ENCODE measurements around the gene KMT5C.

KMT5C gene

GRCh38 chr19:55362990-55363716 is 23.5 kb downstream of the KMT5C start, which contains the start of gene GARIN5B:
Gene GARIN5B, minus strand, starts transcription at chr19:55363260. Its CDS starts 194 bp downstream, at chr19:55363066.
- in situ Hi-C loops (cut with HindIII; ENCODE audit: low sequenced_read_pairs), result no loop called here

DNA sequence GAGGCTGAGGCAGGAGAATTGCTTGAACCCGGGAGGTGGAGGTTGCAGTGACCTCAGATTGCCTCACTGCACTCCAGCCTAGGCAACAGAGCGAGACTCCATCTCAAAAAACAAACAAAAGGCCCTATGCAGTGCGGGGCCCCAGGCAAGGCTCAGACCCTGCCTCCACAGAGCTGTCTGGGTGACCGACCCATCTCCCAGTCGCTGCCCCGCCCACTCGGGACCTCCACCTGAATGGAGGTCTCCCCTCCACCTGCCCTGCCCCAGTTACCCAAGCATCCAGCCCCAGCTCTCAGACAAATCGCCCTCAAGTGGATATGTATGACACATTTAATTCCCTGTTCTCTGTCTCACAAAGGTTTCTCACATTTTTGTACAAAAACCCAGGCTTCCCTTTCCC is 25.6 kb downstream of the KMT5C start:
- in situ Hi-C loops (cut with HindIII; ENCODE audit: low sequenced_read_pairs), result no loop called here

- in situ Hi-C loops (cut with HindIII; ENCODE audit: low sequenced_read_pairs), result no loop called here
Observed at GRCh38 chr19:55365964-55366363, 26.3 kb downstream of the KMT5C start.

- in situ Hi-C loops (cut with HindIII; ENCODE audit: low sequenced_read_pairs), result no loop called here
Observed at GRCh38 chr19:55366790-55367189, 27.1 kb downstream of the KMT5C start.

DNA sequence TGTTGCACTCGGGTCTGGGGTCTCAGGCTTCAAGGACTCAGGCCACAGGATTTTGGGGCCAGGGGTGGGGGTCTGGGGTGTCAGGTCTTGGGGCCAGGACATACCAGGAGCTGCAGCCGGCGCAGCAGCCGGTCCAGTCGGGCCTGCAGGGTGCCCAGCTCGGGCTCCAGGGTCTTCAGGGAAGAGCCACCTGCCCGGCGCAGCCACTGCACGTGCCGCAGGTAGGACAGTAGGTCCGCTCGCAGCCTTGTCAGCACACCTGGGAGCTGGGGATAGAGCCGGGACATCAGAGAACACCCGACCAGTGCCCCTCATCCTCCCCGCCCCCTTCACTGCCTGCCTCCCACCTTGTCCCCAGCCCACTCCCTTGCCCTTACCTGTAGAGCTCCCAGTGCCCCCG is 28.4 kb downstream of the KMT5C start:
- in situ Hi-C loops (cut with HindIII; ENCODE audit: low sequenced_read_pairs), result no loop called here

DNA sequence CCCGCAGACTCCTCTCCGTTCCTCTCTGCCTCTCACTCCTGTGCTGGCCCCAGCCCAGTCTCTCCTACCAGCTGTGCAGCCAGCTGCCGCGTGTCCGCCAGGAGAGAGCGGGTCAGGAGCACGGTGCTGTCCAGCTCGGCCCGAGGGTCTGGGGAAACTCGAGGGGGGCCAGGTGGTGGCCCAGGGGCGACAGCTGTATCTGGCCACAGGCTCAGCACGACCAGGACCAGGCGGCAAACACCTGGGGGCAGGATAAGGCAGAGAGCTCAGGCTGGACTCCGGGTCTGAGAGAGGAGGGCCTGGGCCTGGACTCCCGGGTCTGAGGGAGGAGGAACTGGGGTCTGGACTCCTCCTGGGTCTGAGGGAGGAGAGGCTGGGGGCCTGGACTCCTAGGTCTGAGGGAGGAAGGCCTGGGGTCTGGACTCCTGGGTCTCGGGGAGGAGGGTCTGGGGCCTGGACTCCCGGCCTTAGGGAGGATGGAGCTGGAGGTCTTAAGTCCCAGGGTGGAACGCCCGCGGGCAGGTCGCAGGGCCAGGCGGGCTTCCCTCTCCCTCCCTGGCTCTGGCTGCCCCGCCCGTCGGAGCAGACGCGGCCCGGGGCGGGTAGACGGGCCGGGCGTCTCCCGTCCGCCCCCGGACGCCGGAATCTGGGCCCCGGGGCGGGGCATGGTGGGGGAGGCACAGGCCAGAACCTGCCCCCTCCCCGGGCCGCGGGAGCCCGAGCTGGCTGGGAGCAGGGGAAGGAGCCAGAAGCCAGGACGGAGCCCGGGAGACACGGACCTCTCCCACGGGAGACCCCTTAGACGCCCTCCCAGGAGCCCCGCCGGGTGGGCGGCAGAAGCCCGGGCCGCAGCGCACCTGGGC is 29.3 kb downstream of the KMT5C start:
- in situ Hi-C loops (cut with HindIII; ENCODE audit: low sequenced_read_pairs), result no loop called here

DNA sequence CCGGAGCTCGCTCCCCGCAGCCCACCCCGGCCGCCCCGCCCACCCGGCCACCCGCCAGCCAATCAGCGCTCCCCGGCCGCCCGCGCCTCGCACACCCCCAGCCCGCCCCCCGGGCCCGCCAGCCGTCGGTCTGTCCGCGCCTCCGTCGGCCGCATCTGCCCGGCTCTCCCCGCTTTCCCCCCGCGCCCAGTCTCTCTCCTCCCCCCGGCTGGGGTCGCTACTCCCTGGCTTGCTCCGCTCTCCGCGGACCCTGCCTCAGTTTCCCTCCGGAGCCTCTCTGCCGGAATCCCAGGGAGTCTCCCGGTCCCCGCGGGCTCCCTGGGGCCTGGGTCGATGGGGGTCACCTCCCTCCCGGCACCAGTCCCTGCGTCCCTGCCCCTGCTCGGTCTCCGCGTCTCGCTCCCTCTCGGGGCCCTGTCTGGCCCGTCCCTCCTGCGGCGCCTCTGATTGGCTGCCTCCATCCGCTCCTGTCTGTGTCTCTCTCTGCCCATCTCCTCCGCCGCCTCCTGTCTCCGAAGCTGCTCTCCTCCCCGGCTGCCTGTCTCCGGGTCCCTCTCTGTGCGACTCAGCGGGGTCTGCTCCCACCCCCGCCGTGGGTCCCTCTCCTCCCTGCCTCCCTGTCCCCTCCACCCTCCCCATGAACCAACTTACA is 30.1 kb downstream of the KMT5C start:
- in situ Hi-C loops (cut with HindIII; ENCODE audit: low sequenced_read_pairs), result no loop called here

DNA sequence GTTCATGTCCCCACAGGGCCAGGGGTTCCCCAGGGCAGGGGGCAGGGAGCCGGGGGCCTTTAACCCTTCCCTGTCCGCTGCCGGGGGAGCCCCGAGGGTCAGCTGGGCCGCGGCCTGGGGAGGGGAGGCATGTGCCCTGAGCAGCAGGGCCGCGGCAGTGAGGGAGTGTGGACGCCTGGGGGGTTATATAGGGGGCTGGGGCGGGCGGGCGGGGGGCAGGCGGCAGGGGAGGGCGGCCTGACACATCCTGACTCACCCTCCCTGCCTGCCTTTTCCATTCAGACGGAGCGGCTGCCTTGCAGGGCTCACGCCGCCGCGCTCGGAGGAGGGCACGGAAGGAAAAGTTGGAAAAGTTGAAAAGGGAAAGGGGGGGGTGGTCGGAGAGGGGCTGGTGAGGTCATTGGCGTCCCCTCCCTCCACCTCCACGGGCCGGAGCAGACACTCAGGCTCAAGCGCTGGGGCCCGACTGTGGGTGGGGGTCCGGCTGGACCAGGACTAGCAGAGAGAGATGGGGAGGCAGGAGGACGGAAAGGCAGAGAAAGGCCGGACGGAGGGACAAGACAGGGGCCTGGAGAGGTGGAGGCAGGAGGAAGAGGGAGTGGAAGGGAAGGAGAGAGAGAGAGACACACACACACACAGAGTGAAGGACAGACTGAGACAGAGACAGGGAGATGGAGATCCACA is 30.8 kb downstream of the KMT5C start, which contains the start of gene IL11:
Gene IL11 (minus strand): TSS at position 159 of the 684 bp plus-strand sequence. CDS start 153 bp downstream, at position 6.
- in situ Hi-C loops (cut with HindIII; ENCODE audit: low sequenced_read_pairs), result no loop called here

DNA sequence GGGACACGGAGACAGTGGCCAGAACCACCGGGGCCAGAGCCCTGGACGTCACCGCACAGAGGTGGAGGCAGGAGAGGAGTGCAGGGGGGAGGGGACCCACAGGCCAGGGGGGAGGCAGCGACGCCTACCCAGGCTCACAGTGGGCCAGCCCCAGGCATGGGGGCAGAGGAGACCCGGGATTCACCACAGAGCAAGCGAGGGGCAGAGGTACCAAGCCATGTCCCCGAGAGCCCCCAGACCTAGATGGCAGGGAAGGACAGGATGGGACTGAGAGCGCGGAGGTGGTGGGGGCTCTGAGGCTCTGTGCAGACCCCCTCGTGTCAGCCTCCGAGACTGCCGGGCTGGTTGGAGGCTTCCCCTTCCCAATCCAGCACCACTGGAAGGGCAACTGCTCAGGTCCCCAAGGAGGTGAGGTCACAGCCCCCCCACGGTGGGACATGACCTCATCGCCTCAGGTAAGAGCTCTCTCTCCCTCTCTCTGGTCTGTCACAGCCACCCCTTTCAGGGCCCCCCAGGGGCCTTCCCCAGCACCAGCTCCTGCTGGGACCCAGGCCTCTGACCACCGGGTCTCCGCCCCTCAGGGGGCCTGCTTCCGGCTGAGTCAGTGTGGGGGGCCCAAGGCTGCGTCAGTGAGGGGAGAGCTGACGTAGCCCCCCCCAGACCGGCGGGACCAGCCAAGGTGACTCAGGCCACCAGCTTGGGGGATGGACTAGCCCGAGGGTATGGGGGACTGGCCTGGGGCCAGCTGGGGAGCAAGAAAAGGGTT is 32.8 kb downstream of the KMT5C start:
- in situ Hi-C loops (cut with HindIII; ENCODE audit: low sequenced_read_pairs), result no loop called here

DNA sequence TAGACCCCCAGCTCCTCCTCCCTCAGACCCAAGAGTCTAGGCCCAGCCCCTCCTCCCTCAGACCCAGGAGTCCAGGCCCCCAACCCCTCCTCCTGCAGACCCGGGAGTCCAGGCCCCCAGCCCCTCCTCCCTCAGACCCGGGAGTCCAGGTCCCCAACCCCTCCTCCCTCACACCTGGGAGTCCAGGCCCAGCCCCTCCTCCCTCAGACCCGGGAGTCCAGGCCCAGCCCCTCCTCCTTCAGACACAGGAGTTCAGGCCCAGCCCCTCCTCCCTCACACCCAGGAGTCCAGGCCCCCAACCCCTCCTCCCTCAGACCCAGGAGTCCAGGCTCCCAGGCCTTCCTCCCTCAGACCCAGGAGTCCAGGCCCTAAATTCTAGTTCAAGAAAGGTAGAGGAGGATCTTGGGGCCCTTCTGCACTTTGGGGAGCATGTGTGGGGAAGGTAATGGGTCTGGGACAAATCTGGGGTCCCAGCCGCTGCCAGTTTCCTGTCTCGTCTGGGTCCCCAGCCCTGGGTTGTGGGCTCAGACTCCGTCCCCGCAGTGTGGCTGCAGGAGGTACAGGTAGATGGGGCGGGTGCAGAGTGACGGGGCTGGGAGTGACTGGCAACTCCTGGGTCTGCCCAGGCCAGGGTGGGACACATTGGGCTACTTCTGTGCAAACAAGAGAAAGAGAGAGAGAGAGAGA is 33.8 kb downstream of the KMT5C start:
- in situ Hi-C loops (cut with HindIII; ENCODE audit: low sequenced_read_pairs), result no loop called here

GRCh38 chr19:55373993-55374757 is 34.5 kb downstream of the KMT5C start:
- in situ Hi-C loops (cut with HindIII; ENCODE audit: low sequenced_read_pairs), result no loop called here

GRCh38 chr19:55376241-55376933 is 36.7 kb downstream of the KMT5C start, which contains the start of gene TMEM190:
Gene TMEM190, plus strand, starts transcription at chr19:55376826. Its CDS starts 28 bp downstream, at chr19:55376854.
- in situ Hi-C loops (cut with HindIII; ENCODE audit: low sequenced_read_pairs), result no loop called here

DNA sequence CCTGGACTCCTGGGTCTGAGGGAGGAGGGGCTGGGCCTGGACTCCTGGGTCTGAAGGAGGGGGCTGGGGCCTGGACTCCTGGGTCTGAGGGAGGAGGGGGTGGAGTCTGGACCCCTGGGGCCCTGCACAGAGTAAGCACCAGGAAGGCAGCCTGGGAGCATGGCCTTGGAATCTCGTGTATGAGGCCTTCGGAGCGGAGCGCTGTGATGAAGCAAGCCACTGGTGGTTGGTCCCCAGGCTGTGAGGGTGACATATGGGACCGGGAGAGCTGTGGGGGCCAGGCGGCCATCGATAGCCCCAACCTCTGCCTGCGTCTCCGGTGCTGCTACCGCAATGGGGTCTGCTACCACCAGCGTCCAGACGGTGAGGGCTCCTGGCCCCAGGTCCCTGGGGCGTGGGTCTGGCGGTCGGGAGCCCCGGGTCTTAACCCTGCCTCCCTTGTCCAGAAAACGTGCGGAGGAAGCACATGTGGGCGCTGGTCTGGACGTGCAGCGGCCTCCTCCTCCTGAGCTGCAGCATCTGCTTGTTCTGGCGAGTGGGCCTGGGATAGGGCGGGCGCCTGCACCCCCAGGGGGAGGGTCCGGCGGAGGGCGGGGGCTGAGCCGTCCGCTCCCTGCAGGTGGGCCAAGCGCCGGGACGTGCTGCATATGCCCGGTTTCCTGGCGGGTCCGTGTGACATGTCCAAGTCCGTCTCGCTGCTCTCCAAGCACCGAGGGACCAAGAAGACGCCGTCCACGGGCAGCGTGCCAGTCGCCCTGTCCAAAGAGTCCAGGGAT is 37.9 kb downstream of the KMT5C start:
- in situ Hi-C loops (cut with HindIII; ENCODE audit: low sequenced_read_pairs), result no loop called here

DNA sequence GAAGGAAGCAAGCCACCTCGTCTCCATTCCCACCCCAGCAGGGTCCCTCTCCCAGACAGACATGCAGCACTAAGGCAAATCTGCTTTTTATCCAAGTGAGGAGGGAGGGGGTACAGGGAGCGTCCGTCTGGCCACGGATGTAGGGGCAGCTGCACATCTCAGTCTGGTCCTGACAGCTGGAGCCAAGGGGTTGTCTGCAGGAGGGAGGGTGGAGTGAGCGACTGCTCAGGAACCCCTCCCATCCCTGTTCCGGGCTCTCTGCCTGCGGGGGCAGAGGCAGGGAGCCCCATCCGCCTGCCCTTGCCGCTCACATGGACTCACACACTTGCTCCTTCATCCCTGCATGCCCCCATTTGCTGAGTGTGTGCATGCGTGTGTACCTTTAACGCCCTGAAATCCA is 39.5 kb downstream of the KMT5C start:
- in situ Hi-C loops (cut with HindIII; ENCODE audit: low sequenced_read_pairs), result no loop called here

DNA sequence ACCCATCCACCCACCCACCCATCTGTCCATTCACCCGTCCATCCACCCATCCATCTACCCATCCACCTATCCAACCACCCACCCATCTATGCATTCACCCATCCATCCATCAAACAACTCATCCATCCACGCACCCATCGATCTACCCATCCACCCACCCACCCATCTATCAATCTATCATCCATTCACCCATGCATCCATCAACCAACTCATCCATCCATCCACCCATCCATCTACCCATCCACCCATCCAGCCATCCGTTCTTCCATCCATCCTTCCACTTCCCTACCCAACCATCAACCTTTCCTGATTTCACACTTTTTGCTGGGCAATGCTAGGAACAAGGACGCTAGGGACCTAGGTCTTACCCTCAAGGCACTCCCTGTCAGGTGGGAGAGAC is 42.3 kb downstream of the KMT5C start:
- in situ Hi-C loops (cut with HindIII; ENCODE audit: low sequenced_read_pairs), result no loop called here

- in situ Hi-C loops (cut with HindIII; ENCODE audit: low sequenced_read_pairs), result no loop called here
Observed at GRCh38 chr19:55382522-55383054, 42.9 kb downstream of the KMT5C start.
